Measurements from ENCODE around the gene NT5M.

Gene NT5M

DNA sequence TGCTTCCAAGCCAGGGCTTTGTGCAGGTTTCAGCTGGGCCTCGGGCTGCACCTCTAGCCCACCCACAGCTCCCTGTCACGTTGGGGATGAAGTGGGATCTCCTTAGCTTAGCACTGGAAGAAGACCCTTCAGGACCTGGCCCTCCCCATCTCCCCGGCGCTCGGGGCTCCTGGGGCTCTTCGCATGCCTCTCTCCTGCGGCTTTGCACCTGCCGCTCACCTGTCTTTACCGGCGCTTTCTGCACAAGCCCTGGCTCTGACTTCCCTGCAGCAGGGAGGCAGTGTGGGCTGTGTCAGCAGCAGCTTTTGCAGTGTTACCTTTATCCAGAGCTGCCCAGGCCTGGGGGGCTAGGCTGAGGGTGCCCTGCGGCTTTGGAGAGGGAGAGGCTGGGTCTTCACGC is 52.3 kb downstream of the NT5M start:
- no peak for DNase-seq

DNA sequence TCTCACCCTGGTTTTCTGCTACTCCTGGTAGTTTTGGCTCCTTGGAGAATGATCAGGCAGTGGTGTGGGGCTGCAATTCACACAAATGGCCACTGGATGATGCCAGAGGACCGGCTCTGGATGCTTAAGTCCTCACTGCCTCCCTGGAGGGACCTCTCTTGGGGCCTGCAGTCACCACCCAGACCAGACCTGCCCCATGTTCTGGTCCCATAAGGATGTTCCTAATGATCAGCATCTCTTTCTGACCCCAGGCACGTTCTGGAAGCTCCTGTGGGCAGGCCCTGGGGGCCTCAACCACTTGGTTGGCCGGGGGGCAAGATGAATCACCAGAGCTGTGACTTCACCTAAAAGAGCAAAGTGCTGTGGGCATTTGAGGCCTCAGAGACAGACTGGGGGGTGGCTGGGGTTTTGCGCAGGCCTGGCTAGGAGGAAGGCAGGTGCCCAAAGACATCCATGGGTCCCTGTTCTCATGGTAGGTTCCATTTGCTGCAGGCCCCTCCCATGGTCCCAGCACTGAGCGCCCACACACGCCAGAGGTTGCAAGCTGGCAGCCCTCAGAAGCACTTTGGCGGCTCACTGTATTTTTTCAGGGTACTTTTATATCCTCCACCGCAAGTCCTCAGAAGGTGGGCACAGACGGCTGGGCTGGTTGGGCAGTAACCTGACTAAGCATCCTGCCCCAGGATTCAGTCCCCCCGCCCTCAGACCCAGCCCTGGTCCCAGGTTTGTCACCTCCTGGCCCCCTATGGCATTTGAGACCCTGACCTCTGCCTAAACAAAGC is 53.2 kb downstream of the NT5M start:
- peak in 12 of 14 donors; percentile 28 to 77 (median 62) for DNase-seq

DNA sequence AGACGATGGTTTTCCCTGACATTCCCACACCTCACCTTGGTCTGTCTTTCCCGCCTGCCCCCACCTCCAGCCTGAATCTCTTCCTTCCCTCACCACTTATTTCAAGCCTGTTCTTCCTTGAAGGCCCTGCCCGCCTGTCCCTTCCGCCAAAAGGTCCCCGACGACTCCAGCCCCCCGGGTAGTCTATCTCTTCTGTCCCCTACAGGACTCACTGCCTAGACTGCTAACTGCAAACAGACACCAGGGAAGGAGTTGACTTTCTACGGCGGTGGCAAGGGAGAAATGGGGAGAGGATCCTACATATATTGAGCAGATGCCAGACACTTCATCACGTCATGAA is 53.7 kb downstream of the NT5M start:
- DNase-seq = no peak

DNA sequence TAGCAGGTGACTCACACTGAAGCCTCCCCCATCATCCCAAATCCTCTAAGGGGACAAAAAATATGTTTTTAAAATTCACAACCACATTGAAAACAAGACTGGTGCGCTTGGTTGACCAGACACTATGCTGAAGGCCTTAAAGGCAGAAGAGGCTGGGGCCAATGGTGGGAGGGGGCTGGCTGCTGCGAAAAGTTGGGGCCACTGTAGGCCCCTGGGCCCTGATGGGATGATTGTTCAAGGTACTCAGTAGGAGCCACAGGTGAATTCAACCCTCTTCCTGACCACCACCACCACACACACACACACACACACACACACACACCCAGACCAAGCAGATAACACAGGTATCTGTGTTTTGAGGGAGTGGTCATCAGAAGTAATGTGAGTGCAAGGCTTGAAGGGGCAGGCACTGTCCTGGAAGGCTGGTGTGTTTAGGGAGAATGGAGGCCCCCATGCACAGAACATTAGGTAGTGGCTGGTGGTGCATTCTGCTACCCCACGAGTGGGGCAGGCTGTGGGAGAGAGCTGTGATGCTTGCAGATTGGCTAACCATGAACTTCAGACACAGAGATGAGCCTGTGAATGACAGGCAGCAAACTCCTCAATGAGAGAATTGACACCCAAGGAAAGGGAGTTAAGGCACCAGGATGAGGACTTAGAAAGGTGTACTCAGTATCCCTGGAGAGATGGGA is 55.0 kb downstream of the NT5M start:
- no peak for DNase-seq

DNA sequence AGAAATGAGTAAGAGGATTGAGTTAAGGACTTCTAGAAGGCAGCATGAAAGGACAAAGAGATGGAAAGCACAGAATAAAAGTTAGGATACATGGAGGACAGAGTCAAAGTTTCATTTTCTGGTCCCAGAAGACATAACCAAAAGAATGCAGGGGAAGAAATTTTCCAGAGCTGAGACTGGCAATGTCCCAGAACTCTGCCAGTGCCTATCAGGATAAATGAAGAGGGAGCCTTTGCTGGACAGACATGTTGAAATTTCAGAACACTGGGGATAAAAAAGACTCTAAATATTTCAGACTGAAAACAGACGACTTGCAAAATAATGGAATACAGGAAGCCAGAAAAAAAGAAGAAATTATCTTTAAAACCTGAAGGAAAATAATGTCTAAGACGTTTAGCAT is 55.7 kb downstream of the NT5M start:
- no peak for DNase-seq

DNA sequence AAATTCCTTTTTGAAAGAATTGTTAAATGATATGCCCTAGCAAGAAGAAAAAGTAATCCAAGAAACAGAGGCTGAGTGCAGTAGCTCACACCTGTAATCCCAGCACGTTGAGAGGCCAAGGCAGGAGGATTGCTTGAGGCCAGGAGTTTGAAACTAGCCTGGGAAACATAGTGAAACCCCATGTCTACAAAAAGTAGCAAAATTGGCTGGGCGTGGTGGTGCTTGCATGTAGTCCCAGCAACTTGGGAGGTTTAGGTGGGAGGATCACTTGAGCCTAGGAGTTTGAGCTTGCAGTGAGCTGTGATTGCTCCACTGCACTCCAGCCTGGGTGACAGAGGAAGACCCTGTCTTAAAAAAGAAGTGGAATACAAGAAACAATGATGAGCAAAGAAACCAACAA is 56.1 kb downstream of the NT5M start:
- DNase-seq = no peak

DNA sequence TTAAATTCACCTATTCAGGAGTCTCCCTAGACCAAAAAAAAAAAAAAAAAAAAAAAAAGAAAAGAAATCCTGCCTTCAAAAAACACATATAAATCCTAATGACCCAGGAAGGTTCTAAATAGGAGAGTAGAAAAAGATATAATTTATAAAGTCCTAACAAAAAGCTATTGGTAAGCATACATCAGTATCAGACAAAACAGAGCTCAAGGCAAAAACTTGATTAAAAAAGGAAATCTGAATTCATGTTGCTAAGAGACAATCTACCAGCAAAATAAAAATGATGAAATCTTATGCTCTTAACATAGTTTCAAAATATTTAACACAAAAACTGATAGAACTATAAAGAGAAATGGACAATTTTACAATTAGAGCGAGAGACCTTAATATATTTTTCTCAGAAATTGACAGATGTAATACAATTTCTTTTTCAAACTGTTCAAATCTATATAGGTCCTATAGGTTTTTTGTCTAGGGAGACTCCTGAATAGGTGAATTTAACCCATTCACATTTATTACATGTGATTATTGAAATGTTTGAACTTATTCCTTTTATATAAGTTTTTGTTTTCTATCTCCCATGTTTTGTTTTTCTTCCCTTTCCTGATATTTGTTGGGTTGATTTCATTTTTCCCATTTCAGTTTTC is 57.0 kb downstream of the NT5M start:
- DNase-seq = no peak

DNA sequence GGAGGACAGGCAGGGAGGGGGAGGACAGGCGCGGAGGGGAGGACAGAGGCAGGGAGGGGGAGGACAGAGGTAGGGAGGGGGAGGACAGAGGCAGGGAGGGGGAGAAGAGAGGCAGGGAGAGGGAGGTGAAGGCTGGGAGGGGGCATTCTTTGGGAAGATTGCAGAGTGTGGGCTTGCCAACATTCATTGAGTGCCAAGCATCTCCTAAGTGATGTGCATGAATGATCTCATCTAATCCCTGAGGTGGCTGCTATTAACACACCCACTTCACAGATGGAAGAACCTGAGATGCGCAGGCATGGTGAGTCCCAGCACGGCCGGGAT is 58.3 kb downstream of the NT5M start:
- DNase-seq = no peak

DNA sequence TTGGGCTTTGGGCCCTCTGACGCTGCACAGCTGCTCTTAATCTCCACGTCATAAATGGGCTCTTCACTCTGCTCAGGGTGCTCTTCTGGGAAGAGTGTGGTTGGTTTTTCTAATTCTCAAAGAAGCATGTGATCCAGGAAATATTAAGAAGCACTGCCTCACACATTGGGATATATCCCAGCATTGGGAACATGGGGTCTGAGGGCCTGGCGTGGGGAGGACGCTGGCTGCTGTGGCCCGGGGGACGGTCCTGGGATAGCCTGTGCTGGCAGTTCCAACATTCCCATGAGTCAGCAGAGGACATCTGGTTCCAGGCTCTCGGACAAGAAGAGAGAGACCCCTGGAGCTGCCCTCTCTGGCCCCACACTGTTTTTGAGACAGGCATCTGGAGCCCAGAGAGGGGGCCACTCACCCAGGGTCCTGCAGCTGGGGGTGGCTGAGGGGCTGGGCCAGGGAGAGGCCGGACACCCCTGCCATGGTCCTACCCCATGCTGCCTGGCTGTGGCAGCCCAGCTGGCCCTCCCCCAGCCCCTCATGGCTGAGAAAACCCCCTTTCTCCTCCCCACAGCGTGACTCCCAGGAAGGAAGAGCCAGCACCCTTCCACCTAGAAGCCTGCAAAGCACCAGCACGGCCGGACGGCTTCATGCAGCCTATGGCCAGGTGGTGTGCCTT is 58.8 kb downstream of the NT5M start:
- no peak for DNase-seq

DNA sequence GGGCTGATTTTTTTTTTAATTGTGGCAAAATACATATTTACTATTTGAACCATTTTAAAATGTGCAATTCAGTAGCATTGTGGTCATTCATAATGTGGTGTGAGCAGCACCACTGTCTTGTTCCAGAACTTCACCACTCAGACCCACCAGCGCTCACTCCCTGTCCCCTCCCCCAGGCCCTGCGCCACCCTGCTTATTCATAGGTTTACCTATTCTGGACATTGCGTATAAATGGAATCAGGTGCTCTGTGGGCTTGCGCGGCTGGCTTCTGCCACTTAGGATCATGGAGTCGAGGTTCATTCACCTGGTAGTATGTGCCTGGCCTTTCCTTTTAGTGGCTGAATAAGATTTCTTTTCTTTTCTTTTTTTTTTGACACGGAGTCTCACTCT is 59.4 kb downstream of the NT5M start:
- no peak for DNase-seq

DNA sequence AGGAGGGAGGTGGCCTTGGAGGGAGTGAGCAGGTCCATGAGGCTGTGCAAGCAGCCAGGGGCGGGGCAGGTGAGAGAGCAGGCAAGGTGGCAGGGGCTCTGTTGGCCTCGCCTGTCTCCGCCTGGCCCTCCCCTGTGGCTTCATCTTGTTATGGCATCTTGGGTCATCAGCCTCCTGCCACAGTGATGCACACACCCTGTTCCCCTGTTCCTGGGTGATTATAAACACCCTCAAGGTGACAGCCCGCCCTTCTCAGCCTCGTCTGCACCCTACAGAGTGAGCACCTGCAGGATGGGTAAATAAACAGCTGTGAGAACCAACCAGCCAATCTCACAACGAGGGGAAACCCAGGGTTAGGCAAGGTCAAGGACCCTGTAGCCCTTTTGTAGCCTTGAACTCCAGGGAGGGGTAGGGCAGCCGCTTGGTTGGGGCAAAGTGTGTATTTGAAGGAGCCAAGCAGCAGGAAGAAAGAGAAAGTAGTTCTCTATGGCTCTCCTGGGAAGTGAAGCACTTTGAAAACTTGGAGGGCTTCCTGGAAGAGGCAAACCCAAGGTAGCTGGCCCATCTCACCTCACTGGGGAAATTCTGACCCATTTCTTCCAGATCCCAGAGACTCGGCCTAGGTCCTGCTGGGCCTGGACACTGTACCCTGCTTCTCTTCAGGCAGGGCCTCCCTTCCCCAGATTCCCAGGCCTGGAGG is 60.6 kb downstream of the NT5M start:
- no peak for DNase-seq

DNA sequence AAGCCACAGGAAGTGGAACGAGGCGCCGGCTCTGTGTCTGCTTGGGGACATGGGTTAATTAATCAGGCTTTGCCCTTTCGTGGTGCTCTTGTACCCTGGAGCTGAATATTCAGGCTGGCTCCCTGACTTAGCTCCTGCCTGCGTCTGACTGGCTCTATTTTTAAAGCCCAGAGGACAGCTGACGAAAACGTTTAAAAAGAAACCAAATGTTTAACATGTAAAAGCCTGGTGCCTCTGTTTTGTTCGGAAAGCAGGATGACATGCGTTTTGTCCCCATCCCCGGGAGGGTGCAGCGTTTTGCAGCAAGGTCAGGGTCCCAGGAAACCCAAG is 61.1 kb downstream of the NT5M start:
- DNase-seq = no peak

DNA sequence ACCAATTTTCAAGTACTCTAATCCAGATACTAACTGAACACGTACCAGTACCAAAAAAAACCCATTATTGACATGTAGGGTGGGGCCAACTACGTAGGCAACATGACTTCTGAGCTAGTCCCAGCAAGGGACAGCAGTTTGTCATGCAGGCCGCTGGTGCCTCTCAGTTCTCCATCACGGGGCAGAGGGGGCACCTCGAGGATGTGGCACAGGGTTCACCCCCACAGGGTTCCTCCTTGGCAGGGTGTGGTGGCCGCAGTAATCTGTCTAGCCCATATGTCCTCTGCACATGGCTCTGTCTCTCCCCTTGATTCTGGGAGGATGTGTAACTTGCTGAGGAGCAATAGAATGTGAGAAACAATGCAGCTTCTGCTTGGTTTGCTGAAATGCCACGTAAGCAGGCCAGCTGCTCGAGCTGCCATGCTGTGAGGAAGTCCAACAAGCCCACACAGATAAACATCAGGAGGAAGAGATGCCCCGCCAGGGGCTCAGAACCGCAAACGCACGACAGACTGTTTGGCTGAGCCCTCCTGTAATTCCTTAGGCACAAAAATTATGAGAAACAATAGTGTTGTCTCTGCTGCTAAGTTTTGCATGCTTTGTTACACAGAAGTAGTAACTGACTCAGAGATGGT is 62.4 kb downstream of the NT5M start:
- DNase-seq = no peak

DNA sequence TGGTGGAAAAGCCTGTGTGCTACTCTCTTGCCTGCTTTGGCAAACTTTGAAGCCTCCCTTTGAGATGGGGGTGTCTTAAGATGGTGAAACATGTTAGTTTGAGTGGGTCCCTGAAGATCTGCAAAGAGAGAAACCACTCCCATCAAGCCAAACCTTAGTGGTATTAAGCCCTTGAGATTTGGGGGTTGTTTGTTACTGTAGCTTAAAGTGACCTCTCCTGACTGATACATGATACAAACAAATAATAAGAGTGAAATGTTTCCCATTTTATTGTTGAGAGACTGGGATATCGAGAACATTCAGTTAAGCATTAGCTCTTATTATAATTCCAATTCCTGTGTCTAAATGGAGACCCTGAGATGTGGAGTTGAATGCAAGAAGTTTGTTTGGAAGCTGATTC is 63.1 kb downstream of the NT5M start:
- DNase-seq = no peak

DNA sequence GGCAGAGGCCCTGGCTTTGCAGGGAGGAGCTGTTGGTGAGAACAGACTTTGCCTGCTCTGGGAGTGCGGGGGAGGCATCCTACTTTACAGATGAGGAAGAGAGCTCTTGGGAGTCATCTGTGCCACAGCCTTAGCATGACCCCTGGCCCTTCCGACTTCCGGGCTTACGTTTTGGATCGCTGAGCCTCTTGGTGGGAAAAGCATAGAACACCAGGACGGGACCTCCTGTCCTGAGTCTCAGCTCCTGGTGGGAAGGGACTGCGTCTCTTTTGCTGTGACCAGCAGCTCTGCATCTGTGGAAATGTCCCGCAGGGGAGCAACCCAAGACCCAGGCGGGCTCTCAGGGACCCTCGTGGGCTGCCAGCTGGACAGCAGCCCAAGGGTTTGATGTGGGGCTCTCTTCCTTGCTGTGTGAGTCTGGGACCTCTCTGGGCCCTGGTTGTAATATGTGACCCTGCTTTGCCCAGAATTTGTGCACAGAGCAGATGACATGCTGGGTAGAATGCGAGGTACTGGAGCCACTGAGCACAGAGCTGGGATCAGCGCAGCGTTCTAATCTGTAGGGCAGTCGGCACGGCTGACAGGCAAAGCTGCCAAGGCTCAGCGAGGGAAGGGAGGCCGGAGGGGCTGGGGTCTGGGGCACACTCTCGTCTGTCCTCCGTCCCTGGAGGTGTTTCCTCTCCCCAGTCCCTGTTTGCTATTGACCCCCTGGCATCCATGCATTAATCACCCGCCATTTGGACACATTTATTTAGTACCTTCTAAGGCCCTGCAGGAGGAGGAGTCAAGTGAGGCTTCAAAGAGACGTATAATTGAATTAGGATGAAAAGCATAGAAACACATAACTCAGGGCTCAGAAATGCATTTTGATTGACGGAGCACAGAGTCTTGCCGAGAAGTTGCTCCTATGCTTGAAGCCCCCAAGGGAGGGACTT is 64.0 kb downstream of the NT5M start:
- DNase-seq = no peak

DNA sequence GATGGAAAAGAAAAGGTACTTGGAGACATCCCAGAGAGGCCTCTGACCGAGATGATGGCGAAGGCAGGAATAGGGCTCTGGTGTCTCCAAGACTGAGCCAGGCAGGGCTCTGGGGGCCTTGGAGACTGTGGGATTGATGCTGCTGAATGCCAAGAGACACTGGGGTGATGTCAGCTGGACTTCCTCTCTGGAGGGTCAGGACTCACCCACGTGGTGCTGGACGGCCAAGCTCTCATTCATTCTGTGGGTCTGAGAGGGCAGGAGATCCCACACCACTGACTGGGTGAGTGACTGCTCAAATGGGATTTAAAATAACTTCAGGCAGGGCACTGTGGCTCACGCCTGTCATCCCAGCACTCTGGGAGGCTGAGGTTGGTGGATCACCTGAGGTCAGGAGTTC is 64.8 kb downstream of the NT5M start:
- DNase-seq = no peak

DNA sequence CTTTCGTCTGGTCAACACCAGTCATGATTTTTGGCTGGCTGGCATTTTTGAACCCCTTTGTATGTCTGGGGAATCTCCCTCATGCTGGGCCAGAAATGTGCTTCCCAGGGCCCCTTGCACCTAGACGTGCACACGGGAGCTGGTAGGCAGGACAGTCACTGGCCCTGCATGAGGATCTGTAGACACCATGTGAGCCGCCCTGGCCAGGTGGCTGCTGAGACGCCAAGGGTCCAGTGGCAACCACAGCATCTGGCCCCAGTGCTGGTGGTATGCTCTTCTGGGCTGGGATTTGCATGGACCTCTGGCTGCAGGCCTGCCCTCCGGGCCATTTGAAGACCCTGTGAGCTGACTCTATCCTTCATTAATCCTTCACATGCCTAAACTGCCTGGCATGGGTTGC is 67.5 kb downstream of the NT5M start:
- no peak for DNase-seq

DNA sequence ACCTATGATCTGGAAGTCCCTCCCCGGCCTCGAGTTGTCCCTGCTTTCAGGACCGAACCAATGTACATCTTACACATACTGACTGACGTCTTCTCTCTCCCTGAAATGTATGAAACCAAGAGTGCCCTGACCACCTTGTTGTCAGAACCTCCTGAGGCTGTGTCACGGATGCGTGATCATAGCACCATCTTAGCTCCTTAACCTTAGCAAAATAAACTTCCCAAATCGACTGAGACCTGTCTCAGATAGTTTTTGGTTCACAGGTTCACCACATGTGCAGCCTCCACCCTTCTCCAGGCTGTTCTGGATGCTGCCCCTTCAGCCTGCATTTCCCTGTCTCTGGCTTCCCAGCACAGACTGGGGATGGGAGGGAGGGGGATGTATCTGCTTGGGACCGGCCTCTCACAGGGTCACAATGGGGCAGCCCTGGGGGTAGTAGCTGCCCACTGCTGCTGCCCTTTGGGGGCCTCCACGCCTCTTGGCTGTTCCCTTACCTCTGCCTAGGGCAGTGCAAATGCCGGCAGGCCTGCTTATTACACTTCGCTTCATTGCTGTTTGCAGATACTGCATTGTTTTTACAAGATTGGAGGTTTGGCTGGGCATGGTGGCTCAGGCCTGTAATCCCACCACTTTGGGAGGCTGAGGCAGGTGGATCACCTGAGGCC is 69.8 kb downstream of the NT5M start:
- DNase-seq = no peak

DNA sequence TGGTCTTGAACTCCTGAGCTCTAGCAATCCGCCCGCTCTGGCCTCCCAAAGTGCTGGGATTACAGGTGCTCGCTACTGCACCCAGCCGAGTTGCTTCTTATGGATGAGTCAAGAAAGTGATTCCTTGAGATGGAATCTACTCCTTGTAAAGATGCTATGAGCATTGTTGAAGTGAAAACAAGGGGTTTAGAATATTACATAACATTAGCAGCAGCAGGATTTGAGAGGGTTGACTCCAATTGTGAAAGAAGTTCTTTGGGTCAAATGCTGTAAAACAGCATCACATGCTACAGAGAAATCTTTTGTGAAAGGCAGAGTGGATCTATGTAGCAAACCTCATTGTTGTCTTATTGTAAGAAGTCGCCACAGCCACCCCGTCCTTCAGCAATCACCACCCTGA is 72.7 kb downstream of the NT5M start:
- DNase-seq = no peak

DNA sequence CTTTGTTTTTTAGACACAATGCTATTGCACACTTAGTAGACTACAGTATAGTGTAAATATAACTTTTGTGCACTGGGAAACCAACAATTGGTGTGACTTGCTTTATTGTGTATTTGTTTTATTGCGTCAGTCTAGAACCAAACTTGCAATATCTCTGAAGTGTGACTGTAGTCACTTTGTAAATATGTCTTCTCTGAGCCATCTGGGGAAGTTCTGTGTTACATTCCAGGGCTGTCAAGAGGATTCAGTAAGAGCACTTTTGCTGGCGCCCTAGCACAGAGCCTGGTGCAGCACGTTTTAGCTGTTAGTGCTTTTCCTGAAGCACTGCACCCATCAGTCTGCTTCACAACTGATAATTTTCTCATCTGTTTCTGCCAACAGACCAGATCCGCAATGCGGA is 73.2 kb downstream of the NT5M start:
- no peak for DNase-seq
